Measurements from ENCODE around the gene ABCC2.

DNA sequence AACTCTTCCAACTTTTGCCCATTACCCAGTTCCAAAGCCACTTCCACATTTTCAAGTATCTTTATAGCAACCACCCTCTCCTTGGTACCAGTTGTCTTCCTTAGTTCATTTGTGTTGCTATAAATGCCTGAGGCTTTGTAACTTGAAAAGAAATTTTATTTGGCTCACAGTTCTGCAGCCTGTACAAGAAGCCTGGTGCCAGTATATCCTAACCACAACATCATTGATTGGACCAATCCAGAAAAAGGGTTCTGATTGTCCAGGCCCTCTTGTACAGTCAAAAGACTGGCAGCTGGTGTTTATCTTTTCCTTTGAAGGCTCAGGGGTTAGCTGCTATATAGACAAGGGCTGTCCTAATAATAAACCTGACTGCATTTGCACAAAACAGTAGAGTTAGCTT, 21.1 kb upstream of the ABCC2 start:
- TF ChIP-seq, protein P1, sequence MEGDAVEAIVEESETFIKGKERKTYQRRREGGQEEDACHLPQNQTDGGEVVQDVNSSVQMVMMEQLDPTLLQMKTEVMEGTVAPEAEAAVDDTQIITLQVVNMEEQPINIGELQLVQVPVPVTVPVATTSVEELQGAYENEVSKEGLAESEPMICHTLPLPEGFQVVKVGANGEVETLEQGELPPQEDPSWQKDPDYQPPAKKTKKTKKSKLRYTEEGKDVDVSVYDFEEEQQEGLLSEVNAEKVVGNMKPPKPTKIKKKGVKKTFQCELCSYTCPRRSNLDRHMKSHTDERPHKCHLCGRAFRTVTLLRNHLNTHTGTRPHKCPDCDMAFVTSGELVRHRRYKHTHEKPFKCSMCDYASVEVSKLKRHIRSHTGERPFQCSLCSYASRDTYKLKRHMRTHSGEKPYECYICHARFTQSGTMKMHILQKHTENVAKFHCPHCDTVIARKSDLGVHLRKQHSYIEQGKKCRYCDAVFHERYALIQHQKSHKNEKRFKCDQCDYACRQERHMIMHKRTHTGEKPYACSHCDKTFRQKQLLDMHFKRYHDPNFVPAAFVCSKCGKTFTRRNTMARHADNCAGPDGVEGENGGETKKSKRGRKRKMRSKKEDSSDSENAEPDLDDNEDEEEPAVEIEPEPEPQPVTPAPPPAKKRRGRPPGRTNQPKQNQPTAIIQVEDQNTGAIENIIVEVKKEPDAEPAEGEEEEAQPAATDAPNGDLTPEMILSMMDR (IDR thresholded peaks at IDR 0.05) = no peak
- no peak for TF ChIP-seq POLR2AphosphoS5 (IDR thresholded peaks at IDR 0.05)
